ENCODE data around the gene CALHM3. TPM values are rescaled to one million over a fixed set of nuclear protein-coding genes. Genes with fewer than 3 reads are reported as not detected.

CALHM3 gene
- total RNA-seq, 1 experiment from 2014 or later, result 0.13 TPM

DNA sequence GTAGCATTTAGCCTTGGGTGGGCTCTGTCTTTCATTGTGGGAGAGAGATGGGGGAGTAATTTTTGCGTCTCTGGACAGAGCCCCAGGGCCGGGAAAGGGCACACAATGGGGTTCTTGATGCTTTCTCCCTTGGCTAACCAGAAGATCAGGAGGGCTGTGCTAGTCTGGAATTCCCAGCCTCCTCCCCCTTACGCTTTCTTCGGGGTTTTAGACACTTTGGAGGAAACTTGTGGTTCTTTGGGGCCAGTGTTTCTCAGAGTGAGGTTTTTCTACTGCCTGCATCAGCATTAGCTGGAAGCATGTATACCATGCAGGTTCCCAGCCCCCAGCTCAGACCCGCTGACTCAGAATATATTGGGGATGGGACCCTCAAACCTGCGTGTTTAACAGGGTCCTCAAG is 21.4 kb upstream of the CALHM3 start:
- CTCF ChIA-PET, result interaction anchor here (1.0 to 1.5 kb wide), 4 partner anchors 8 to 92 kb away, joined by 3 to 5 read pairs (median 4); no protein-coding TSS in a partner anchor
- POLR2A ChIA-PET, result interaction anchor here (0.5 kb wide), 1 partner anchor 59 kb away, joined by 3 read pairs; no protein-coding TSS in a partner anchor
- DNase-seq (ENCODE audit: low spot score) (no peak), ATAC-seq (no peak)
- Mint-ChIP-seq H3K4me3 (no peak overlapping the region), H3K36me3 (no peaks in the 10 kb centered on the region), H3K4me1 (0 out of 2 replicates have a peak, but pooled peaks cover 4% of the 10 kb centered on the region), H3K9me3 (no peaks in the 10 kb centered on the region), H3K27ac (no peak overlapping the region), H3K27me3 (ENCODE audit: low read depth) (peaks cover 35% of the 10 kb centered on the region)
- TF ChIP-seq, protein P1, sequence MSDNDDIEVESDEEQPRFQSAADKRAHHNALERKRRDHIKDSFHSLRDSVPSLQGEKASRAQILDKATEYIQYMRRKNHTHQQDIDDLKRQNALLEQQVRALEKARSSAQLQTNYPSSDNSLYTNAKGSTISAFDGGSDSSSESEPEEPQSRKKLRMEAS (CRISPR knock-in tag; IDR thresholded peaks at IDR 0.05), result no peak
- TF ChIP-seq ETV6 (CRISPR knock-in tag; IDR thresholded peaks at IDR 0.05) (no peak), FOXP1 (CRISPR knock-in tag; IDR thresholded peaks at IDR 0.05; ENCODE audit: borderline replicate concordance) (no peak), NFYB (CRISPR knock-in tag; conservative IDR thresholded peaks at IDR 0.05; ENCODE audit: low read depth) (no peak), NR3C1 (CRISPR knock-in tag; conservative IDR thresholded peaks at IDR 0.05; ENCODE audit: low read depth) (no peak), ZNF396 (CRISPR knock-in tag; IDR thresholded peaks at IDR 0.05; ENCODE audit: borderline replicate concordance) (no peak), SP1 (CRISPR knock-in tag; conservative IDR thresholded peaks at IDR 0.05) (no peak)
- TF ChIP-seq, protein P2, sequence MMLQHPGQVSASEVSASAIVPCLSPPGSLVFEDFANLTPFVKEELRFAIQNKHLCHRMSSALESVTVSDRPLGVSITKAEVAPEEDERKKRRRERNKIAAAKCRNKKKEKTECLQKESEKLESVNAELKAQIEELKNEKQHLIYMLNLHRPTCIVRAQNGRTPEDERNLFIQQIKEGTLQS (CRISPR knock-in tag; conservative IDR thresholded peaks at IDR 0.05), result no peak
- TF ChIP-seq, protein P3, sequence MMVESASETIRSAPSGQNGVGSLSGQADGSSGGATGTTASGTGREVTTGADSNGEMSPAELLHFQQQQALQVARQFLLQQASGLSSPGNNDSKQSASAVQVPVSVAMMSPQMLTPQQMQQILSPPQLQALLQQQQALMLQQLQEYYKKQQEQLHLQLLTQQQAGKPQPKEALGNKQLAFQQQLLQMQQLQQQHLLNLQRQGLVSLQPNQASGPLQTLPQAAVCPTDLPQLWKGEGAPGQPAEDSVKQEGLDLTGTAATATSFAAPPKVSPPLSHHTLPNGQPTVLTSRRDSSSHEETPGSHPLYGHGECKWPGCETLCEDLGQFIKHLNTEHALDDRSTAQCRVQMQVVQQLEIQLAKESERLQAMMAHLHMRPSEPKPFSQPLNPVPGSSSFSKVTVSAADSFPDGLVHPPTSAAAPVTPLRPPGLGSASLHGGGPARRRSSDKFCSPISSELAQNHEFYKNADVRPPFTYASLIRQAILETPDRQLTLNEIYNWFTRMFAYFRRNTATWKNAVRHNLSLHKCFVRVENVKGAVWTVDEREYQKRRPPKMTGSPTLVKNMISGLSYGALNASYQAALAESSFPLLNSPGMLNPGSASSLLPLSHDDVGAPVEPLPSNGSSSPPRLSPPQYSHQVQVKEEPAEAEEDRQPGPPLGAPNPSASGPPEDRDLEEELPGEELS (CRISPR knock-in tag; IDR thresholded peaks at IDR 0.05), result no peak
- TF ChIP-seq, protein P4, sequence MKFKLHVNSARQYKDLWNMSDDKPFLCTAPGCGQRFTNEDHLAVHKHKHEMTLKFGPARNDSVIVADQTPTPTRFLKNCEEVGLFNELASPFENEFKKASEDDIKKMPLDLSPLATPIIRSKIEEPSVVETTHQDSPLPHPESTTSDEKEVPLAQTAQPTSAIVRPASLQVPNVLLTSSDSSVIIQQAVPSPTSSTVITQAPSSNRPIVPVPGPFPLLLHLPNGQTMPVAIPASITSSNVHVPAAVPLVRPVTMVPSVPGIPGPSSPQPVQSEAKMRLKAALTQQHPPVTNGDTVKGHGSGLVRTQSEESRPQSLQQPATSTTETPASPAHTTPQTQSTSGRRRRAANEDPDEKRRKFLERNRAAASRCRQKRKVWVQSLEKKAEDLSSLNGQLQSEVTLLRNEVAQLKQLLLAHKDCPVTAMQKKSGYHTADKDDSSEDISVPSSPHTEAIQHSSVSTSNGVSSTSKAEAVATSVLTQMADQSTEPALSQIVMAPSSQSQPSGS (CRISPR knock-in tag; IDR thresholded peaks at IDR 0.05; ENCODE audit: borderline replicate concordance, low read depth), result no peak
- TF ChIP-seq, protein P5, sequence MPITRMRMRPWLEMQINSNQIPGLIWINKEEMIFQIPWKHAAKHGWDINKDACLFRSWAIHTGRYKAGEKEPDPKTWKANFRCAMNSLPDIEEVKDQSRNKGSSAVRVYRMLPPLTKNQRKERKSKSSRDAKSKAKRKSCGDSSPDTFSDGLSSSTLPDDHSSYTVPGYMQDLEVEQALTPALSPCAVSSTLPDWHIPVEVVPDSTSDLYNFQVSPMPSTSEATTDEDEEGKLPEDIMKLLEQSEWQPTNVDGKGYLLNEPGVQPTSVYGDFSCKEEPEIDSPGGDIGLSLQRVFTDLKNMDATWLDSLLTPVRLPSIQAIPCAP (CRISPR knock-in tag; IDR thresholded peaks at IDR 0.05), result no peak

DNA sequence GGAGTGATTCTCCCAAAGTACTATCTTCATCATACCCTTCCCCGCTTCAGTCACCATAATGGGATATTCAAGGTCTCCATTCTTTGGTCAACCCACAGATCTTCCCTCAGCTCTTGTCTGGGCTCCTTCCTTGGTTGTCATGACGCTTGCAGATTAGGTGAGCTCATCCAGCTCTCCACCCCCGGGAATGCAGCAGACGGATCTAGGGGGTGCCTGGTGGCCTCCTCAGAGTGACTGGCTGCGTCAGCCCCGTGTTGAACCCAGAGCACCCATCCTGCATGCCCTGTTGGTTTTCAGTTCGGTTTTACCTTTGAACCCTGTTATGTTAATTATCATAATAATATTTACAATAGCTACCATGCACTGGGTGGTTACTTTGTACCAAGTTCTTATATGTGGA is 20.8 kb upstream of the CALHM3 start:
- Mint-ChIP-seq H3K27ac (no peak overlapping the region), H3K4me3 (no peak overlapping the region), H3K4me1 (0 out of 2 replicates have a peak, but pooled peaks cover 4% of the 10 kb centered on the region), H3K36me3 (no peaks in the 10 kb centered on the region), H3K9me3 (no peaks in the 10 kb centered on the region), H3K27me3 (ENCODE audit: low read depth) (peaks cover 41% of the 10 kb centered on the region)
- ATAC-seq (peak; percentile 38; the same call in 1 of the 2 replicates), DNase-seq (ENCODE audit: low spot score) (no peak)
- CTCF ChIA-PET, result interaction anchor here (0.7 to 1.4 kb wide), 3 partner anchors 55 to 93 kb away, joined by 3 to 5 read pairs (median 4); no protein-coding TSS in a partner anchor
- POLR2A ChIA-PET, result no interaction called here
- TF ChIP-seq, protein P6, sequence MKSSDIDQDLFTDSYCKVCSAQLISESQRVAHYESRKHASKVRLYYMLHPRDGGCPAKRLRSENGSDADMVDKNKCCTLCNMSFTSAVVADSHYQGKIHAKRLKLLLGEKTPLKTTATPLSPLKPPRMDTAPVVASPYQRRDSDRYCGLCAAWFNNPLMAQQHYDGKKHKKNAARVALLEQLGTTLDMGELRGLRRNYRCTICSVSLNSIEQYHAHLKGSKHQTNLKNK (CRISPR knock-in tag; IDR thresholded peaks at IDR 0.05), result no peak
- TF ChIP-seq, protein P7, sequence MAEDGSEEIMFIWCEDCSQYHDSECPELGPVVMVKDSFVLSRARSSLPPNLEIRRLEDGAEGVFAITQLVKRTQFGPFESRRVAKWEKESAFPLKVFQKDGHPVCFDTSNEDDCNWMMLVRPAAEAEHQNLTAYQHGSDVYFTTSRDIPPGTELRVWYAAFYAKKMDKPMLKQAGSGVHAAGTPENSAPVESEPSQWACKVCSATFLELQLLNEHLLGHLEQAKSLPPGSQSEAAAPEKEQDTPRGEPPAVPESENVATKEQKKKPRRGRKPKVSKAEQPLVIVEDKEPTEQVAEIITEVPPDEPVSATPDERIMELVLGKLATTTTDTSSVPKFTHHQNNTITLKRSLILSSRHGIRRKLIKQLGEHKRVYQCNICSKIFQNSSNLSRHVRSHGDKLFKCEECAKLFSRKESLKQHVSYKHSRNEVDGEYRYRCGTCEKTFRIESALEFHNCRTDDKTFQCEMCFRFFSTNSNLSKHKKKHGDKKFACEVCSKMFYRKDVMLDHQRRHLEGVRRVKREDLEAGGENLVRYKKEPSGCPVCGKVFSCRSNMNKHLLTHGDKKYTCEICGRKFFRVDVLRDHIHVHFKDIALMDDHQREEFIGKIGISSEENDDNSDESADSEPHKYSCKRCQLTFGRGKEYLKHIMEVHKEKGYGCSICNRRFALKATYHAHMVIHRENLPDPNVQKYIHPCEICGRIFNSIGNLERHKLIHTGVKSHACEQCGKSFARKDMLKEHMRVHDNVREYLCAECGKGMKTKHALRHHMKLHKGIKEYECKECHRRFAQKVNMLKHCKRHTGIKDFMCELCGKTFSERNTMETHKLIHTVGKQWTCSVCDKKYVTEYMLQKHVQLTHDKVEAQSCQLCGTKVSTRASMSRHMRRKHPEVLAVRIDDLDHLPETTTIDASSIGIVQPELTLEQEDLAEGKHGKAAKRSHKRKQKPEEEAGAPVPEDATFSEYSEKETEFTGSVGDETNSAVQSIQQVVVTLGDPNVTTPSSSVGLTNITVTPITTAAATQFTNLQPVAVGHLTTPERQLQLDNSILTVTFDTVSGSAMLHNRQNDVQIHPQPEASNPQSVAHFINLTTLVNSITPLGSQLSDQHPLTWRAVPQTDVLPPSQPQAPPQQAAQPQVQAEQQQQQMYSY (CRISPR knock-in tag; IDR thresholded peaks at IDR 0.05), result no peak
- no peak for TF ChIP-seq TEAD4 (CRISPR knock-in tag; IDR thresholded peaks at IDR 0.05)
- TF ChIP-seq, protein P8, sequence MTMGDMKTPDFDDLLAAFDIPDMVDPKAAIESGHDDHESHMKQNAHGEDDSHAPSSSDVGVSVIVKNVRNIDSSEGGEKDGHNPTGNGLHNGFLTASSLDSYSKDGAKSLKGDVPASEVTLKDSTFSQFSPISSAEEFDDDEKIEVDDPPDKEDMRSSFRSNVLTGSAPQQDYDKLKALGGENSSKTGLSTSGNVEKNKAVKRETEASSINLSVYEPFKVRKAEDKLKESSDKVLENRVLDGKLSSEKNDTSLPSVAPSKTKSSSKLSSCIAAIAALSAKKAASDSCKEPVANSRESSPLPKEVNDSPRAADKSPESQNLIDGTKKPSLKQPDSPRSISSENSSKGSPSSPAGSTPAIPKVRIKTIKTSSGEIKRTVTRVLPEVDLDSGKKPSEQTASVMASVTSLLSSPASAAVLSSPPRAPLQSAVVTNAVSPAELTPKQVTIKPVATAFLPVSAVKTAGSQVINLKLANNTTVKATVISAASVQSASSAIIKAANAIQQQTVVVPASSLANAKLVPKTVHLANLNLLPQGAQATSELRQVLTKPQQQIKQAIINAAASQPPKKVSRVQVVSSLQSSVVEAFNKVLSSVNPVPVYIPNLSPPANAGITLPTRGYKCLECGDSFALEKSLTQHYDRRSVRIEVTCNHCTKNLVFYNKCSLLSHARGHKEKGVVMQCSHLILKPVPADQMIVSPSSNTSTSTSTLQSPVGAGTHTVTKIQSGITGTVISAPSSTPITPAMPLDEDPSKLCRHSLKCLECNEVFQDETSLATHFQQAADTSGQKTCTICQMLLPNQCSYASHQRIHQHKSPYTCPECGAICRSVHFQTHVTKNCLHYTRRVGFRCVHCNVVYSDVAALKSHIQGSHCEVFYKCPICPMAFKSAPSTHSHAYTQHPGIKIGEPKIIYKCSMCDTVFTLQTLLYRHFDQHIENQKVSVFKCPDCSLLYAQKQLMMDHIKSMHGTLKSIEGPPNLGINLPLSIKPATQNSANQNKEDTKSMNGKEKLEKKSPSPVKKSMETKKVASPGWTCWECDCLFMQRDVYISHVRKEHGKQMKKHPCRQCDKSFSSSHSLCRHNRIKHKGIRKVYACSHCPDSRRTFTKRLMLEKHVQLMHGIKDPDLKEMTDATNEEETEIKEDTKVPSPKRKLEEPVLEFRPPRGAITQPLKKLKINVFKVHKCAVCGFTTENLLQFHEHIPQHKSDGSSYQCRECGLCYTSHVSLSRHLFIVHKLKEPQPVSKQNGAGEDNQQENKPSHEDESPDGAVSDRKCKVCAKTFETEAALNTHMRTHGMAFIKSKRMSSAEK (CRISPR knock-in tag; IDR thresholded peaks at IDR 0.05; ENCODE audit: borderline replicate concordance), result no peak
- TF ChIP-seq ZNF138 (CRISPR knock-in tag; conservative IDR thresholded peaks at IDR 0.05), result no peak
- no peak for TF ChIP-seq CREB1 (CRISPR knock-in tag; IDR thresholded peaks at IDR 0.05)
- TF ChIP-seq ZNF263 (CRISPR knock-in tag; IDR thresholded peaks at IDR 0.05; ENCODE audit: low read depth), result no peak
- TF ChIP-seq, protein P5 (CRISPR knock-in tag; IDR thresholded peaks at IDR 0.05), result no peak
- TF ChIP-seq FOXK1 (CRISPR knock-in tag; IDR thresholded peaks at IDR 0.05), result no peak
- TF ChIP-seq SP1 (CRISPR knock-in tag; conservative IDR thresholded peaks at IDR 0.05), result no peak
- TF ChIP-seq ZNF671 (CRISPR knock-in tag; IDR thresholded peaks at IDR 0.05), result no peak
- no peak for TF ChIP-seq ZNF423 (CRISPR knock-in tag; IDR thresholded peaks at IDR 0.05)

All from WTC11 (cell line).